ENCODE measurements around the gene CFAP58.

DNA sequence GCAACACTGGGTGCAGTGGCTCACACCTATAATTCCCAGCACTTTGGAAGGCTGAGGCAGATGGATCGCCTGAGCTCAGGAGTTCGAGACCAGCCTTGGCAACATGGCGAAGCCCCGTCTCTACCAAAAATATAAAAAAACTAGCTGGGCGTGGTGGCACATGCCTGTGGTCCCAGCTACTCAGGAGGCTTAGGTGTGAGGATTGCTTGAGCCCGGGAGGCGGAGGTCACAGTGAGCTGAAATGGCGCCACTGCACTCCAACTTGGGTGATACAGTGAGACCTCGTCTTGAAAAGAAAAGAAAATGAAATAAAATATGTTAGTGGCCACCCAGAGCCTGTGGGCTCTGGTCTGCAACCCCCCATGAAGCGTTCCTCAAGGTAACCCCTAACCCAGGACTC is 28.7 kb upstream of the CFAP58 start:
- TF ChIP-seq GATA2 (IDR thresholded peaks at IDR 0.05; ENCODE audit: low read depth, low read length) (no peak), GATA3 (IDR thresholded peaks at IDR 0.05; ENCODE audit: low read depth, low read length) (no peak)

Measured in SH-SY5Y (cell line).